ENCODE results near the gene WASF3.

- TF ChIP-seq POLR2A (IDR thresholded peaks at IDR 0.05) (no peak), CTCF (IDR thresholded peaks at IDR 0.05) (no peak), POLR2AphosphoS5 (IDR thresholded peaks at IDR 0.05) (no peak)
Measured at GRCh38 chr13:26705536-26705935, 148.1 kb downstream of the WASF3 start.

Data from transverse colon (tissue), 4 donors.